Gastroesophageal sphincter (tissue), 4 donors: ENCODE data around the gene SEMA4G. TPM values are rescaled to one million over a fixed set of nuclear protein-coding genes. Genes with fewer than 3 reads are reported as not detected.

Experiments used
- ATAC-seq: fragments of 150-250 bp; one replicate; pipeline ENCODE4 v1.9.1; 2016; ENCODE audit warnings: mild to moderate bottlenecking, moderate library complexity
- H3K27ac ChIP-seq, 4 donors: fragments of 200-600 bp; sonication (generic) in 3 of 4; 1 replicate in 3 of 4; 2 replicates in 1 of 4; pipeline ENCODE4 v1.5.1; 2016 to 2019
- H3K27me3 ChIP-seq: fragments of 200-600 bp; sonication (generic); one replicate; pipeline ENCODE4 v1.5.1; 2019
- H3K36me3 ChIP-seq, 2 donors: fragments of 200-600 bp; sonication (generic); one replicate each; pipeline ENCODE4 v1.5.1; 2019; ENCODE audit warnings: control low read depth in 1 of 2
- H3K4me1 ChIP-seq, 3 donors: fragments of 200-600 bp; sonication (generic); 1 replicate in 2 of 3; 2 replicates in 1 of 3; pipeline ENCODE4 v1.5.1; 2016 to 2019; ENCODE audit warnings: control low read depth in 2 of 3
- H3K4me3 ChIP-seq, 2 donors: fragments of 200-600 bp; sonication (generic); one replicate each; pipeline ENCODE4 v1.5.1; 2019; ENCODE audit warnings: mild to moderate bottlenecking in 1 of 2, moderate library complexity in 1 of 2
- H3K9me3 ChIP-seq, 3 donors: fragments of 200-600 bp; sonication (generic); one replicate each; pipeline ENCODE4 v1.5.1; 2017 to 2019; ENCODE audit warnings: control low read depth in 2 of 3
- CTCF ChIP-seq, 4 experiments: fragments of 200-600 bp in 2 of 4; fragments of 450-650 bp in 2 of 4; sonication (generic) in 1 of 4; IDR thresholded peaks; one replicate each; pipeline ENCODE4 v1.5.1; 2017 to 2019; ENCODE audit warnings: antibody characterized with exemption in 4 of 4, mild to moderate bottlenecking in 2 of 4, moderate library complexity in 2 of 4
- EP300 ChIP-seq: sonication (generic); formaldehyde crosslinking; IDR thresholded peaks from one replicate; pipeline ENCODE4 v1.6.1; 2017; ENCODE audit warnings: antibody characterized with exemption, mild to moderate bottlenecking
- POLR2A ChIP-seq, 2 donors: fragments of 450-650 bp; IDR thresholded peaks; one replicate each; pipeline ENCODE4 v1.6.1; 2017; ENCODE audit warnings: antibody characterized with exemption in 2 of 2, mild to moderate bottlenecking in 2 of 2, moderate library complexity in 1 of 2
- POLR2AphosphoS5 ChIP-seq: sonication (generic); formaldehyde crosslinking; IDR thresholded peaks from one replicate; pipeline ENCODE4 v1.6.1; 2017; ENCODE audit warnings: antibody characterized with exemption
- WGBS, 2 donors: methylation state at CpG; one replicate each; pipeline ENCODE4 v1.1.5; 2018; ENCODE audit warnings: low coverage in 1 of 2; 5-methylcytosine and 5-hydroxymethylcytosine counted together
- total RNA-seq, 4 donors: library from RNA; depleted of rRNA; stranded (reverse); fragments of >200 nt; gene quantifications; one replicate each; pipeline ENCODE4 v1.1.0, GENCODE V29; 2016

The SEMA4G gene
- total RNA-seq, 4 donors from 2014 or later: 1.9 to 2.7 (median 2.1) TPM

- no CpG with 5 or more reads among the region's 44 CpGs for WGBS, 2 donors
- H3K4me1 ChIP-seq: peaks cover 2 to 75% (median 24%) of the 10 kb centered on the region in 3 donors
Observed at GRCh38 chr10:100999742-101000126, 30.4 kb downstream of the SEMA4G start, which contains the start of gene LZTS2. Gene LZTS2, plus strand, starts transcription at chr10:100999808. Its CDS starts 2,731 bp downstream, at chr10:101002539.

GRCh38 chr10:101000127-101000914, 31.0 kb downstream of the SEMA4G start:
- Histone ChIP-seq H3K27ac (peak overlapping the region; percentile 89 to 99 (median 98)), H3K4me1 (peaks cover 2 to 81% (median 24%) of the 10 kb centered on the region in 3 donors), H3K36me3 (peaks cover 0 to 30% of the 10 kb centered on the region in 2 donors), H3K27me3 (no peaks in the 10 kb centered on the region), H3K9me3 (no peaks in the 10 kb centered on the region), H3K4me3 (peak overlapping the region; percentile 72 to 81)
- 0% methylated on average over 3 of the region's 19 CpGs; no CpG with 5 or more reads in 1 of the 2 donors for WGBS, 2 donors
- no peak for TF ChIP-seq EP300
- ATAC-seq: no peak

More at GRCh38 chr10:100999742-101000126, 30.4 kb downstream of the SEMA4G start, which contains the start of gene LZTS2:
- Histone ChIP-seq H3K27me3 (no peaks in the 10 kb centered on the region), H3K9me3 (no peaks in the 10 kb centered on the region), H3K27ac (peak within 1 kb of the TSS; percentile 96 to 99 (median 99)), H3K36me3 (peaks cover 0 to 25% of the 10 kb centered on the region in 2 donors), H3K4me3 (peak within 1 kb of the TSS; percentile 72 to 81)
- no peak for ATAC-seq
- TF ChIP-seq POLR2AphosphoS5 (no peak), EP300 (no peak), CTCF (IDR thresholded peaks at IDR 0.05) (no peak), POLR2A (IDR thresholded peaks at IDR 0.05) (no peak)

- Histone ChIP-seq H3K4me3 (peak overlapping the region; percentile 72 to 81), H3K9me3 (no peaks in the 10 kb centered on the region), H3K4me1 (peaks cover 2 to 88% (median 24%) of the 10 kb centered on the region in 3 donors), H3K27me3 (no peaks in the 10 kb centered on the region), H3K27ac (peak overlapping the region; percentile 89 to 99 (median 98)), H3K36me3 (peaks cover 0 to 38% of the 10 kb centered on the region in 2 donors)
- peak; percentile 68 for ATAC-seq
- TF ChIP-seq CTCF (IDR thresholded peaks at IDR 0.05): no peak
- peak; percentile 98 for TF ChIP-seq POLR2AphosphoS5
- TF ChIP-seq POLR2A (IDR thresholded peaks at IDR 0.05): peak; percentile 47 to 64
- 3 to 7% methylated on average over 5 to 8 of the region's 12 CpGs for WGBS, 2 donors
Observed at GRCh38 chr10:101000915-101001658, 31.8 kb downstream of the SEMA4G start.

GRCh38 chr10:101001659-101002035, 32.3 kb downstream of the SEMA4G start:
- H3K9me3 ChIP-seq: no peaks in the 10 kb centered on the region
- WGBS, 2 donors: 17% methylated on average over 2 of the region's 5 CpGs; no CpG with 5 or more reads in 1 of the 2 donors
- no peaks in the 10 kb centered on the region for H3K27me3 ChIP-seq
- peak overlapping the region in 1 of 2 donors; percentile 72 for H3K4me3 ChIP-seq
- H3K27ac ChIP-seq: peak overlapping the region; percentile 77 to 99 (median 98)
- H3K36me3 ChIP-seq: peaks cover 0 to 44% of the 10 kb centered on the region in 2 donors
- peaks cover 2 to 86% (median 20%) of the 10 kb centered on the region in 3 donors for H3K4me1 ChIP-seq
- no peak for TF ChIP-seq EP300
- TF ChIP-seq CTCF (IDR thresholded peaks at IDR 0.05): peak in 1 of 4 experiments; percentile 26
- ATAC-seq: no peak

GRCh38 chr10:101002456-101002855, 33.2 kb downstream of the SEMA4G start:
- peaks cover 0 to 52% of the 10 kb centered on the region in 2 donors for H3K36me3 ChIP-seq
- ATAC-seq: no peak
- H3K9me3 ChIP-seq: no peaks in the 10 kb centered on the region
- H3K4me1 ChIP-seq: peaks cover 2 to 88% (median 22%) of the 10 kb centered on the region in 3 donors
- H3K27me3 ChIP-seq: no peaks in the 10 kb centered on the region
- no peak overlapping the region for H3K4me3 ChIP-seq
- WGBS, 2 donors: 80% methylated on average over 3 of the region's 11 CpGs; no CpG with 5 or more reads in 1 of the 2 donors
- TF ChIP-seq POLR2A (IDR thresholded peaks at IDR 0.05) (no peak), POLR2AphosphoS5 (no peak), CTCF (IDR thresholded peaks at IDR 0.05) (no peak), EP300 (no peak)
- peak overlapping the region; percentile 77 to 99 (median 98) for H3K27ac ChIP-seq
